HL-60/S4 treated with phorbol 12-myristate 13-acetate at 8.2 ng/mL for 4 days and 3 days (cell line): ENCODE measurements around the gene PKHD1.
"Not testable (repeated sequence)": the region's sequence is repeated elsewhere in the genome, so short reads cannot be mapped to it uniquely, and the experiment has no call there.

ENCODE experiments used
- in situ Hi-C: fragments of 300-500 bp; cut with MboI; formaldehyde crosslinking; loops from 2 replicates; pipeline ENCODE4 v1.15.0; 2022; ENCODE audit warnings: low sequenced_read_pairs

The PKHD1 gene

DNA sequence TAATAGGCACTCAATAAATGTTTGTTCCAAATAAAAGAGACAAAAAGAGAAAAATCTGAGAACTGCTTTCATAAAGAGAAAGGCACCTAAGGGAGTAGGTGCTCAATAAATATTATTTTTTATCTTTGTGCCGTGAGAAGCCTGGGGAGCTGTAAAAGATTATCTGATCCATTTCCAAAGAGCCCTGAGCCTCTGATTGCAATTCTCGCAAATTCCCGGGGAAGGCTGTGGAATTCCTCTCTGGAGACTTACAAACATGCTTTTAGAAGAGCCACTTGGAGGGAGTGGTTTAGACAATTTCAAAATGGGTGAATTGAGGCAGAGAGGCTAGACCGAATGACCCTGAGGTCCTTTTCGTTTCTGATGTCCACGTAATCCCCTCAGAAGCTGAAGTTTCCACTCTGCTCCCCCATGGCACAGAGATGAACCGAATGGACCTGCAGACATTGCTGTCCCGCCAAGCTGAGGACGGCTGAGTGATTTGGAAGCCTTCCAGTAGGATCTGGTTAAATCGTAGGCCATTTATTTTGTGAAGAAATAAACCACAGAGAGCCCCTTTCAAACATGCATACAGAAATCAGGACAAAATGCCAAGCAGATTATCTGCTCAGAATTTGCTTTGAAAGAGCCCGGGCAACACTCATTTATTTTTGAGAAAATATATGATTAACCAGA lies 77.8 kb downstream of the PKHD1 start:
- in situ Hi-C loops, result loop anchor here (10.0 kb wide), 1 partner anchor 155 kb away; no protein-coding TSS in a partner anchor

GRCh38 chr6:52000064-52000463 lies 87.3 kb downstream of the PKHD1 start:
- in situ Hi-C loops, result no loop called here

- in situ Hi-C loops, result no loop called here
These were observed 91.0 kb downstream of the PKHD1 start for GRCh38 chr6:51996296-51996947.

DNA sequence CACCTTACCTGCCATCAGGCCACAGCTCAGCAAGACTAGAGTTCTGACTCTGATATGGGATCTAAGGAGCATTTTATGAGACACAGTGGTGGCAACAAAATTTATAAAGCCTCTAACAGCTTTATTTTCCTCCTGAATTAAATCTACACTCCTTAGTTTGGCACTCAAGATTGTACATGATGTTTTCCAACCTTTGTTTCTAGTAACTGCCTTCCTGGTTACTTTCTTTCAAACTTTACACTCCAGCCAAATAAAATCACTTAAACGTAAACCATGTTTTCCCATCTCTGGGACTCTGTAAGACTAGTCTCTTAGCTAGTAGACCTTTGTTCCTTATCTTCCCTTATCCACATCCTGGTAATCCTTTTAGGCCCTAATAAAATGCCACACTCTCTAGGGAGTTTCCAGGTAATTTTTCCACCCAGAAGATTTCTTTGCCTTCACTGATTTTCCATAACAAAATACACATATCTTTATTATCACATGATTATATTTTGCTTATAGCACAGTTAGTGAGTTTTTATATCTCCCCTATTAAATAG lies 92.1 kb downstream of the PKHD1 start:
- in situ Hi-C loops, result no loop called here

GRCh38 chr6:51992876-51993275 lies 94.5 kb downstream of the PKHD1 start:
- in situ Hi-C loops, result no loop called here

DNA sequence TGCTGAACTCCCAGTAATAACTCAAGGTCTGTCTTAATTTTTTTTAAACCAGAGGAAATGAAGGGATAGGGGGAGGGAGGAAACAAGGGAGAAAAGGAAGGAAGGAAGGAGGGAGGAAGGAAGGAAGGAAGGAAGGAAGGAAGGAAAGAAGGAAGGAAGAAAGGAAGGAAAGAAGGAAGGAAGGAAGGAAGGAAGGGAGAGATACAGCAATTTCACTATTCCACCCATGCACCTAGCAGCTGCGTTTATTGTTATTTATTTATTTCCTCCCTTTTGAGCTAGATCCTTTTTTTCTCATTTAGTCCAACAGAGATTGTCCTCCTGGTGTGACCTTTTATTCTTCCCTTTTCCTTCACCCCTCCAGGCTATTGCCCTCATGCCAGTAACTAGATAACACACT lies 97.6 kb downstream of the PKHD1 start:
- in situ Hi-C loops, result no loop called here

DNA sequence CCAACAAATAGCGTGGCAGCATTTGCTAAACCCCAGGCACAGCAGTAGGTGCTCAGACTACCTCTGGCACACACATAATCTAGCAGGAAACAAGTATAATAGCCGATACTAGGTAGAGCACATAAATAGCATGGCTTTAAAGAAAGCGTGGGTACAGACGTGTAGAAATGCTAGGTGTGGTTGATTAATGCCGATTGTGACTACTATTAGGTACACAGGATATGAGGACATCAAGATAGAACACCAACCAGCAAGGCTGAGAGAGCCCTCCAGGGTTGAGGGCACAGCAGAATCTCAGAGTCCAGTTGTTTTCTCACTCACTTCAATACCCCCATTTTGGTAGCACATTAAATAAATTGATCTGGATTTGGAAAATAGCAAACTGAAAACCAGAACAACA lies 100.5 kb downstream of the PKHD1 start:
- in situ Hi-C loops, result no loop called here

GRCh38 chr6:51983564-51983963 lies 103.8 kb downstream of the PKHD1 start:
- in situ Hi-C loops, result no loop called here

DNA sequence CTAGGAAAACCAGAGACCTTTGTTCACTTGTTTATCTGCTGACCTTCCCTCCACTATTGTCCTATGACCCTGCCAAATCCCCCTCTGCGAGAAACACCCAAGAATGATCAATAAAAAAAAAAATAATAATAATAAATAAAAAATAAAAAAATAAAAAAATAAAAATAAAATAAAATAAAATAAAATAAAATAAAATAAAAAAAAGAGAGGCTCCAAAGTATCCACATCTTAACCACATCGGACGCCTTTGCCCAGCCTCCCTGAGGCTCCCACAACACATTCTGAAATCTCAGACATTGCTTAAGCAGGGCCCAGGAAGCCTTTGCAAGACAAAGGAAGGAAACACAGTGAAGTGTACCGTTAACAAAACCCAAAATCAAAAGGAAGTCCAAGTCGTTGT lies 104.7 kb downstream of the PKHD1 start:
- in situ Hi-C loops, result not testable (repeated sequence)

DNA sequence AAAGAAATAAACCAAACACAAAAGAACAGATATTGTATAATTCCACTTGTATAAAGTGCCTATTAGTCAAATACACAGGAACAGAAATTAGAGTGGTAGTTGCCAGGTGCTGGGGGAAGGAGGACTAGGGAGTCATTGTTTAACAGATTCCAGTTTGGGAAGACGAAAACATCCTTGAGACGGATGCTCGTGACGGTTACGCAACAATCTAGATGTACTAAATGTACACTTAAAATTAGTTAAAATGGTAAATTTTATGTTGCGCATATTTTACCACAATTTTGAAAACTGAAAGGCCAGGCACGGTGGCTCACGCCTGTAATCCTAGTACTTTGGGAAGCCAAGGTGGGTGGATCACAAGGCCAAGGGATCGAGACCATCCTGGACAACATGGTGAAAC lies 111.0 kb downstream of the PKHD1 start:
- in situ Hi-C loops, result no loop called here

DNA sequence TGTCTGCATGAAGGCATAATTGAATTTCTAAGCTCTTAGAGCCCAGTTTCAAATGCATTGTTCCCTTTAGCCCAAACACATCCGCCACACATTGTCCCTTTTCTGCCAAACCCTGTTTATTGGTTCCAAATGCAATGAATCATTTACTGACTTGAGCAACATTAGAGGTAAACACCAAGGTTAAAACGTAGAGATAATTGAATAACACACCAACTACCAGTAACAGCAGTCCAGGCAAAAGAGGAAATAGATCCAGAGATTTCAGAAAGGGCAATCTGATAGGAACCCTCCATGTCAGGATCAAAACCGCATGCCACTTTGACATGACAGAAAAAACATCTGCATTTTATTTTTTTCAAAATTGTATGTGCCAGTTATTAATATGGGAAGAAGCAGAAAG lies 114.8 kb downstream of the PKHD1 start:
- in situ Hi-C loops, result no loop called here

DNA sequence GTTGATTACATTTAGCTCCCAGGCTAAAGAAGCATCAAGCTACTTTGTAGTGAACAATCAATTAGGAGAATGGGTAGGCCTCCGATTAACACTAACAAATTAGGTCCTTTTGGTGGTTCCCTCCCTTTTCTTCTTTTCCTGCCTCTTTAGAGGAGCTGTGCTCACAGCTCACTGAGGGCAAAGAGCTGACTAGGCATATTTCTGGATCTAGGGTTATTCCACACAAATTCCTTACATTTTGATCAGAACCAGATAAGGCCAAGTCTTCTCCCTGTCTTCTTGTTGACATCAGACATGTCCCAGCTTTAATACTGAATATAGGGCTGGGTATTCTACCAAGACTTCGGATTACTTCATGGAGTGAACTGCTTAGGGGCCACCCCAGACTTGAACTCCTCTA lies 119.1 kb downstream of the PKHD1 start:
- in situ Hi-C loops, result no loop called here

DNA sequence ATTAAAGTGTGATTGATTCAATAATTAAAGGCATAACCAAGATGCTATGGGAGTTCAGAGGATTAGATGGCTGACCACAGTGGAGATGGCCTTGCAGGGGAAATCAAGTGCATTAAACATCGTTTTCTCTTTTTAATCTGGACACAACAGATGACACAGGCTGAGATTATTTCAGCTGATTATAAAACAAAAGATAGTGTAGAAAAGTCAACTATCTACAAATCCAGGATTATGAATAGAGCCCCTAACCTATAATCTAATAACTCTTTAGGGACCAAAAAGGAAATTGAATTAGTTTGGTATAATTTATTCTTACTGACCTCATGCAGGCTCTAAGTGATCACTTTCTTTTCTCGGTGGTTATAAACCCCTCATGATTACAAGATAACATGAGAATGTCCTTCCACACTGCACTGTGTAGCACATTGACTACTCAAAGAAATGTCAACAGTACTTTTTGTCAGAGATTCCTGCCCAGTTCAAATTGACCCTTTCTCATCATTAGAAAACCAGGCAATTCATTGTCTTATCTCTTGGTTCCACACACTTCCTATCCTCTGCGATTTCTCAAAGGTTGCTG lies 122.1 kb downstream of the PKHD1 start:
- in situ Hi-C loops, result no loop called here

- in situ Hi-C loops, result no loop called here
These were observed 123.4 kb downstream of the PKHD1 start for GRCh38 chr6:51963980-51964379.

- in situ Hi-C loops, result no loop called here
These were observed 125.1 kb downstream of the PKHD1 start for GRCh38 chr6:51962354-51962753.

DNA sequence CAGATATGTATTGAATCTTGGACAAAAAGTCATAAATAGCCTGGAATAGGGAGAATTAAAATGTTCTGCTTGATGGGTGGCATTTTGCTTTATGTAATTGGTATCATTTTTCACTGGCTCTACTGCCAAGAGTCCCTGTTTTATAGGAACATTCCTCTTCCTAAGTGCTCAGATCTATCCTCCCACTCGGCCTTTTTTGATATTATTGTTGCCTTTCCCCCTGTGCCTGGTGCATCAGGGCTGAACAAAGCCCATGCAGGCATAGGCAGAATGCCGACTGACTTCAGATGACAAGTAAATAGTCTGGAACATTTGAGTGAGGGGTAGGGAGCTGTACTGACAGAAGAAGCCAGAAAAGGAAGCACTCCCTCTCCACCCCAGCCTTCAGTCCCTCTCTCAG lies 127.0 kb downstream of the PKHD1 start:
- in situ Hi-C loops, result no loop called here

GRCh38 chr6:51959744-51960383 lies 127.5 kb downstream of the PKHD1 start:
- in situ Hi-C loops, result no loop called here

DNA sequence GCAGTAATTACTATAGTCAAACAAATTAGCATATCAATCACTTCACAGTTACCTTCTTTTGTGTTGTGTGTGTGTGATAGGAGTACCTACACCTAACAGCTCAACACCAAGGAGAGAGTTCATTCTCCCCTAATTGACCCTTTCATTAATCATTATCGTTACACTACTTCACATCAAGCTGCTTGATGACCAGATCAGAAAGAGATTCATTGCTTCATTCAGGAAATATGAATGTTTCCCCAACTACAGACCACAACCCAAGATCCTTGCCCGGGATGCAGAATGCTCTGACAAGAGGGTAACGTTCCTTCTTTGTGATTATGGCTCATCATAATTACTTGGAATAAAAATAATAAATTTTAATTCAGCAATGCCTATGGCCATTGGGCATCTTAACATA lies 132.7 kb downstream of the PKHD1 start:
- in situ Hi-C loops, result no loop called here

DNA sequence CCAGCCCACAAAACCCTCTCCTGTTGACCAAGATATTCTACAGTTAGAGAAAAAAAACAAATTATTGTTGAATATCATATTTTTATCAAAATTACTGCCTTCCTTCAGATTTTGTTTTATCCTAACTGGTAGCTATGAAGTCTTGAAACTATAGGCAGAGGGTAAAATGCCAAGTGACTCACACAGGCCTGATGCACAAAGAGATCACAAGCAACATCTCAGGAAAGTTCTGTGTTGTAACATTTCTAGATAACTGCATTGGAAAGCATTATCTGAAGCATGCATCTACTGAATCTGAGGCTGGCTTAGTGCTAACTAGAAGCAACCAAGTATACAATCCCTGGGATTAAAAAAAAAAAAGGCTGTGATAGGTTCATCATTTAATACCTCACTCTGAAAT lies 134.2 kb downstream of the PKHD1 start:
- in situ Hi-C loops, result no loop called here

GRCh38 chr6:51951924-51952323 lies 135.5 kb downstream of the PKHD1 start:
- in situ Hi-C loops, result no loop called here

DNA sequence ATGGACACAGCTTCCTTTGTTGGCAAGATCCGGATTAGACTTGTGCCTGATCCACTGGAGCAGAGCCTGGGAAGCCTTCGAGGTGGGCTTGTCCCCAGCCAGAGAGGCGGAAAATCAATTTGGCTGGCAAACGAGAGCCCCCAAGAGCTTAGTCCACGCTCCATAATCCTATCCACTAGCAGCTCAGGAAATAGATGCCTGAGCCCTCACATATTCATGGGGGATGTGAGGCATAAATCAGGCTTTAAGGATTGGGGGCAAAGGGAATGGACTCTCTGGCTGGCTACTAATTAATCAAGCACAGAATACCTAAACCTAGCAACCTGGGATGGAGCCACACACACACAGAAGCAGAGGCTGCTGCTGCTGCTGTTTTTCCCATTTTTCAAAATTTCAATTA lies 137.9 kb downstream of the PKHD1 start:
- in situ Hi-C loops, result no loop called here

DNA sequence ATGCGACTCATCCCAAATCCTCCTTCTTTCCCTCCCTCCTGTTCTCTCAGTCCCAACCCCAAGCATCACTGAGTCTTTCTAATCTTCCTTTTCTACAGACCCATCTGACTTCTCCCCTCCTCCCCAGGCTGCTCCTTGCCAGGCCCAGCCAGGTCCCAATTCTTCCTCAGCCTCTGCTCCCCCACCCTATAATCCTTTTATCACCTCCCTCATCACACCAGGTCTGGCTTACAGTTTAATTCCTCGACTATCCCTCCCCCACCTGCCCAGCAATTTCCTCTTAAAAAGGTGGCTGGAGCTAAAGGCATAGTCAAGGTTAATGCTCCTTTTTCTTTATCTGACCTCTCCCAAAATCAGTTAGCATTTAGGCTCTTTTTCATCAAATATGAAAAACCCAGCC lies 147.7 kb downstream of the PKHD1 start:
- in situ Hi-C loops, result not testable (repeated sequence)
